GM23338 (cell line): Measurements from ENCODE around the gene INO80B. TPM values are rescaled to one million over a fixed set of nuclear protein-coding genes. Genes with fewer than 3 reads are reported as not detected.
"Not testable (repeated sequence)": the region's sequence is repeated elsewhere in the genome, so short reads cannot be mapped to it uniquely, and the experiment has no call there.

Source experiments
- ATAC-seq: fragments of 200-7000 bp; cut with Tn5 transposase; 3 replicates; pipeline ENCODE4 v1.9.1; 2020
- DNase-seq: peaks from one replicate; pipeline ENCODE4 v3.0.0-alpha.2; 2015; ENCODE audit warnings: low spot score
- H2AFZ ChIP-seq: fragments of 200-600 bp; sonication (generic); 2 replicates; pipeline ENCODE4 v1.8.0; 2016; ENCODE audit warnings: antibody characterized with exemption, mild to moderate bottlenecking, moderate library complexity
- H3F3A ChIP-seq: fragments of 200-600 bp; sonication (generic); replicated peaks from 2 replicates; pipeline ENCODE4 v1.8.0; 2017; ENCODE audit warnings: antibody characterized with exemption, mixed run types, low read depth
- H3K27ac ChIP-seq: fragments of 200-600 bp; sonication (generic); 2 replicates; pipeline ENCODE4 v1.6.1; 2016; ENCODE audit warnings: low read depth
- H3K27me3 ChIP-seq: fragments of 200-600 bp; sonication (generic); 2 replicates; pipeline ENCODE4 v1.8.0; 2016; ENCODE audit warnings: mild to moderate bottlenecking, mixed run types, moderate library complexity; ENCODE audit not compliant: insufficient read depth
- H3K36me3 ChIP-seq: fragments of 200-600 bp; sonication (generic); 2 replicates; pipeline ENCODE4 v1.8.0; 2016; ENCODE audit warnings: mild to moderate bottlenecking; ENCODE audit not compliant: insufficient read depth
- H3K4me1 ChIP-seq: fragments of 200-600 bp; sonication (generic); 2 replicates; pipeline ENCODE4 v1.8.0; 2016; ENCODE audit warnings: mild to moderate bottlenecking, moderate library complexity; ENCODE audit not compliant: insufficient read depth
- H3K4me2 ChIP-seq: fragments of 200-600 bp; sonication (generic); 2 replicates; pipeline ENCODE4 v1.7.1; 2017; ENCODE audit warnings: mixed run types
- H3K4me3 ChIP-seq: fragments of 200-600 bp; sonication (generic); 2 replicates; pipeline ENCODE4 v1.6.1; 2016; ENCODE audit warnings: mixed run types
- H3K79me2 ChIP-seq: fragments of 200-600 bp; sonication (generic); replicated peaks from 2 replicates; pipeline ENCODE4 v1.8.0; 2017; ENCODE audit warnings: mild to moderate bottlenecking; ENCODE audit not compliant: insufficient read depth
- H3K9me2 ChIP-seq: fragments of 200-600 bp; sonication (generic); 2 replicates; pipeline ENCODE4 v1.8.0; 2017; ENCODE audit not compliant: insufficient read depth
- H4K20me1 ChIP-seq: fragments of 200-600 bp; sonication (generic); replicated peaks from 2 replicates; pipeline ENCODE4 v1.8.0; 2017; ENCODE audit warnings: mild to moderate bottlenecking; ENCODE audit not compliant: insufficient read depth
- H3K27ac Mint-ChIP-seq: 2 replicates; pipeline ENCODE4 v1.8.0; 2020; ENCODE audit warnings: inconsistent platforms, mild to moderate bottlenecking, moderate library complexity, mixed read lengths
- H3K27me3 Mint-ChIP-seq: 3 replicates; pipeline ENCODE4 v1.8.0; 2022; ENCODE audit warnings: low read depth, mild to moderate bottlenecking, moderate library complexity, mixed read lengths, inconsistent platforms; ENCODE audit not compliant: insufficient read depth, poor library complexity
- H3K36me3 Mint-ChIP-seq: 3 replicates; pipeline ENCODE4 v1.8.0; 2021; ENCODE audit warnings: low read depth, mild to moderate bottlenecking, inconsistent platforms, moderate library complexity, mixed read lengths
- H3K4me1 Mint-ChIP-seq: 3 replicates; pipeline ENCODE4 v1.8.0; 2020; ENCODE audit warnings: mild to moderate bottlenecking, inconsistent platforms, mixed read lengths
- H3K4me3 Mint-ChIP-seq: 3 replicates; pipeline ENCODE4 v1.8.0; 2021; ENCODE audit warnings: moderate library complexity, mild to moderate bottlenecking, inconsistent platforms, mixed read lengths
- H3K9me3 Mint-ChIP-seq: 3 replicates; pipeline ENCODE4 v1.8.0; 2020; ENCODE audit warnings: moderate library complexity, mild to moderate bottlenecking, inconsistent platforms, mixed read lengths
- CREB1 ChIP-seq: fragments of 250-450 bp; sonication (Bioruptor Pico); IDR thresholded peaks from 2 replicates; pipeline ENCODE4 v1.5.0; 2020; ENCODE audit warnings: low read depth, mild to moderate bottlenecking, moderate library complexity
- EZH2 ChIP-seq: fragments of 200-600 bp; sonication (generic); IDR thresholded peaks from one replicate; pipeline ENCODE4 v1.8.0; 2017; ENCODE audit warnings: antibody characterized with exemption, mild to moderate bottlenecking, low read depth; ENCODE audit not compliant: unreplicated experiment
- EZH2phosphoT487 ChIP-seq: fragments of 200-600 bp; sonication (generic); IDR thresholded peaks from one replicate; pipeline ENCODE4 v1.8.1; 2018; ENCODE audit warnings: antibody characterized with exemption; ENCODE audit not compliant: unreplicated experiment
- NANOG ChIP-seq: IDR thresholded peaks from 2 replicates; pipeline ENCODE4 v1.6.1; 2016; ENCODE audit warnings: antibody characterized with exemption, borderline replicate concordance
- polyA plus RNA-seq: library from polyadenylated mRNA; unstranded; fragments of >200 nt; fragmentation: Nextera tagmentation; extraction: Ambion mirVana; gene quantifications from 2 replicates; pipeline ENCODE4 v1.2.1, GENCODE V29; 2016
- total RNA-seq: library from RNA; depleted of rRNA; stranded (reverse); fragments of >200 nt; shearing (Covaris generic); gene quantifications from 2 replicates; pipeline ENCODE4 v1.2.3, GENCODE V29; 2014
- TF ChIP-seq, protein P1 (sequence below): IDR thresholded peaks from 2 replicates; pipeline ENCODE4 v1.6.1; 2016; ENCODE audit warnings: antibody characterized with exemption
- TF ChIP-seq, protein P2 (sequence below), 2 experiments: fragments of 200-600 bp in 1 of 2; sonication (generic) in 1 of 2; conservative IDR thresholded peaks; 2 replicates each; pipeline versions ENCODE4 v1.5.1 to v1.6.1; 2016 to 2017; ENCODE audit warnings: antibody characterized with exemption in 2 of 2, low read depth in 2 of 2, mild to moderate bottlenecking in 2 of 2, moderate library complexity in 1 of 2
- TF ChIP-seq, protein P3 (sequence below): fragments of 250-450 bp; sonication (Bioruptor Pico); IDR thresholded peaks from 2 replicates; pipeline ENCODE4 v1.5.0; 2020; ENCODE audit warnings: mild to moderate bottlenecking, moderate library complexity

The INO80B gene
- total and polyA plus RNA-seq, 2 experiments from 2014 or later = 5.1 to 21.8 TPM

DNA sequence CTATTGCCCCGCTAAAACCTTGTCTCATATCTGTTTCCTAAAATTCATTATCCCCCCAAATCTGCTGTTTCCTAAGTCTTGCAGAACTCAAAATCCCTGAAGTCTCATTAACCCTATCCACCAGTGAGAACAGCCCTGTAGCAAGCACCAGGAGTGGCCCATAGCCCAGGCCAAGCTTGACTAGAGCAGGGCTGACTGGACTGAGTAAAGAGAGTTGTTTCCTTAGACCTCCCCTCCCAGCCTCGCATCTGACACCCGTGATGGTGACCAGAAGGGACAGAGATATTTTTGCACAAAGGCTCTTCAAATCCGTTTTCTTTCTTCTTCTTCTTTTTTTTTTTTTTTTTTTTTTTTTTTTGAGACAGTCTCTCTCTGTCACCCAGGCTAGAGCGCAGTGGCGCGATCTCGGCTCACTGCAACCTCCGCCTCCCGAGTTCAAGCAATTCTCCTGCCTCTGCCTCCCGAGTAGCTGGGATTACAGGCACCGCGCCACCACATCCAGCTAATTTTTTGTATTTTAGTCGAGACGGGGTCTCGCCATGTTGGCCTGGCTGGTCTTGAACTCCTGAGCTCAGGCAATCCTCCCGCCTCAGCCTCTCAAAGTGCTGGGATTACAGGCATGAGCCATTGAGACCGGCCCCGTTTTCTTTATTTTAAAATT lies 34.3 kb upstream of the INO80B start:
- H3K9me2 ChIP-seq, H2AFZ ChIP-seq, DNase-seq, ATAC-seq, H3K36me3 Mint-ChIP-seq, H3K27ac Mint-ChIP-seq, H3K27ac ChIP-seq, H3K9me3 Mint-ChIP-seq, H3K79me2 ChIP-seq, H4K20me1 ChIP-seq, H3K36me3 ChIP-seq, H3F3A ChIP-seq: not testable (repeated sequence)
- Histone ChIP-seq H3K27me3 (peaks cover 25% of the 10 kb centered on the region), H3K4me3 (peak overlapping the region; percentile 82), H3K4me1 (peaks cover 12% of the 10 kb centered on the region), H3K4me2 (peak overlapping the region; percentile 87)
- peaks cover 48% of the 10 kb centered on the region for H3K27me3 Mint-ChIP-seq
- peaks cover 23% of the 10 kb centered on the region for H3K4me1 Mint-ChIP-seq
- peak overlapping the region; percentile 95 for H3K4me3 Mint-ChIP-seq

DNA sequence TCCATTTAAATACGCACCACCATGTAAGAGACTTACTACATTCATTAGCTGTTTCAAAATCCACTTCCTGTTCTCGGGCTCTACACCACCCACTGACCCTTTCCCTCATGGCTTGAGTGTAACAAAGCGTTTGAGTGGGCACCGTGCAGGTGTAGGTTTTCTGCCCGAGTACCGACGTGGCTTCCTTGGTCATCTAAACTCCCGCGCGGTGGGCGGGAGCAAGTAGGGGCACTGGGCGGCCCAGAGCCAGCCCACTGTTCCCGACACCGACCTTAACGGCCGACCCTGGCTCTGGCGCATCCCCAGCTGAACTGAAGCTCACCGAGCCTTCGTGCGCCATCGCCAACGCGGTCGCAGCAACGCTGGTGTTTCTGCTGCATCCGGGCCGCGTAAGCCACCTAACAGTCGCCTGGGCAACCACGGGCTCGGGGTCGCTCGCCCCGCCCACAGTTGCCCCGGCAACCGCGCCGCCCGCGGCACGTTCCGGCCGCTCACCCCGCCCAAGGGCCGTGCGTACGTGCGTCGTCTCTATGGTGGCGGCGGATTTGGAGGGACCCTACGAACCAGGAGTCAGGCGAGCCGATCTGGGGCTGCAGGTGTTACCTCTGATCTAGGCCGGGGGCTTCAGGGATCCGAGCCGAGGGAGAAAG lies 33.5 kb upstream of the INO80B start, which contains the start of the genes C2orf81 and WDR54:
TSS of gene C2orf81 (minus strand) at position 399 of the 650 bp plus-strand sequence. CDS start at position 340, 59 bp downstream.
TSS of gene WDR54 (plus strand) at position 510 of the 650 bp plus-strand sequence. CDS start 424 bp downstream, outside the sequence.
- peaks cover 15% of the 10 kb centered on the region for H3K36me3 Mint-ChIP-seq
- Histone ChIP-seq H2AFZ (peak within 1 kb of the TSS; percentile 98), H3K4me3 (peak within 1 kb of the TSS; percentile 82), H3K27me3 (peaks cover 17% of the 10 kb centered on the region), H3K4me1 (peaks cover 7% of the 10 kb centered on the region), H3K9me2 (no peaks in the 10 kb centered on the region), H3K4me2 (peak within 1 kb of the TSS; percentile 87), H3F3A (peaks cover 8% of the 10 kb centered on the region; the same call in 1 of the 2 replicates), H3K36me3 (no peaks in the 10 kb centered on the region), H4K20me1 (no peaks in the 10 kb centered on the region; the same call in 1 of the 2 replicates), H3K27ac (peak within 1 kb of the TSS; percentile 91), H3K79me2 (no peaks in the 10 kb centered on the region)
- peak; percentile 96 for DNase-seq
- peak within 1 kb of the TSS; percentile 95 for H3K4me3 Mint-ChIP-seq
- no peaks in the 10 kb centered on the region for H3K9me3 Mint-ChIP-seq
- H3K27ac Mint-ChIP-seq = peak within 1 kb of the TSS; percentile 95
- H3K27me3 Mint-ChIP-seq = peaks cover 46% of the 10 kb centered on the region
- ATAC-seq = peak; percentile 86
- peaks cover 17% of the 10 kb centered on the region for H3K4me1 Mint-ChIP-seq
- TF ChIP-seq, protein P1, sequence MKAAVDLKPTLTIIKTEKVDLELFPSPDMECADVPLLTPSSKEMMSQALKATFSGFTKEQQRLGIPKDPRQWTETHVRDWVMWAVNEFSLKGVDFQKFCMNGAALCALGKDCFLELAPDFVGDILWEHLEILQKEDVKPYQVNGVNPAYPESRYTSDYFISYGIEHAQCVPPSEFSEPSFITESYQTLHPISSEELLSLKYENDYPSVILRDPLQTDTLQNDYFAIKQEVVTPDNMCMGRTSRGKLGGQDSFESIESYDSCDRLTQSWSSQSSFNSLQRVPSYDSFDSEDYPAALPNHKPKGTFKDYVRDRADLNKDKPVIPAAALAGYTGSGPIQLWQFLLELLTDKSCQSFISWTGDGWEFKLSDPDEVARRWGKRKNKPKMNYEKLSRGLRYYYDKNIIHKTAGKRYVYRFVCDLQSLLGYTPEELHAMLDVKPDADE = peak; percentile 51; the same call in 1 of the 2 replicates
- TF ChIP-seq, protein P2, sequence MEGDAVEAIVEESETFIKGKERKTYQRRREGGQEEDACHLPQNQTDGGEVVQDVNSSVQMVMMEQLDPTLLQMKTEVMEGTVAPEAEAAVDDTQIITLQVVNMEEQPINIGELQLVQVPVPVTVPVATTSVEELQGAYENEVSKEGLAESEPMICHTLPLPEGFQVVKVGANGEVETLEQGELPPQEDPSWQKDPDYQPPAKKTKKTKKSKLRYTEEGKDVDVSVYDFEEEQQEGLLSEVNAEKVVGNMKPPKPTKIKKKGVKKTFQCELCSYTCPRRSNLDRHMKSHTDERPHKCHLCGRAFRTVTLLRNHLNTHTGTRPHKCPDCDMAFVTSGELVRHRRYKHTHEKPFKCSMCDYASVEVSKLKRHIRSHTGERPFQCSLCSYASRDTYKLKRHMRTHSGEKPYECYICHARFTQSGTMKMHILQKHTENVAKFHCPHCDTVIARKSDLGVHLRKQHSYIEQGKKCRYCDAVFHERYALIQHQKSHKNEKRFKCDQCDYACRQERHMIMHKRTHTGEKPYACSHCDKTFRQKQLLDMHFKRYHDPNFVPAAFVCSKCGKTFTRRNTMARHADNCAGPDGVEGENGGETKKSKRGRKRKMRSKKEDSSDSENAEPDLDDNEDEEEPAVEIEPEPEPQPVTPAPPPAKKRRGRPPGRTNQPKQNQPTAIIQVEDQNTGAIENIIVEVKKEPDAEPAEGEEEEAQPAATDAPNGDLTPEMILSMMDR (conservative IDR thresholded peaks at IDR 0.05; ENCODE audit: low read depth in 2 of 2) = no peak
- TF ChIP-seq CREB1 (CRISPR knock-in tag) (peak; percentile 26), NANOG (no peak), EZH2 (no peak), EZH2phosphoT487 (no peak)
- TF ChIP-seq, protein P3, sequence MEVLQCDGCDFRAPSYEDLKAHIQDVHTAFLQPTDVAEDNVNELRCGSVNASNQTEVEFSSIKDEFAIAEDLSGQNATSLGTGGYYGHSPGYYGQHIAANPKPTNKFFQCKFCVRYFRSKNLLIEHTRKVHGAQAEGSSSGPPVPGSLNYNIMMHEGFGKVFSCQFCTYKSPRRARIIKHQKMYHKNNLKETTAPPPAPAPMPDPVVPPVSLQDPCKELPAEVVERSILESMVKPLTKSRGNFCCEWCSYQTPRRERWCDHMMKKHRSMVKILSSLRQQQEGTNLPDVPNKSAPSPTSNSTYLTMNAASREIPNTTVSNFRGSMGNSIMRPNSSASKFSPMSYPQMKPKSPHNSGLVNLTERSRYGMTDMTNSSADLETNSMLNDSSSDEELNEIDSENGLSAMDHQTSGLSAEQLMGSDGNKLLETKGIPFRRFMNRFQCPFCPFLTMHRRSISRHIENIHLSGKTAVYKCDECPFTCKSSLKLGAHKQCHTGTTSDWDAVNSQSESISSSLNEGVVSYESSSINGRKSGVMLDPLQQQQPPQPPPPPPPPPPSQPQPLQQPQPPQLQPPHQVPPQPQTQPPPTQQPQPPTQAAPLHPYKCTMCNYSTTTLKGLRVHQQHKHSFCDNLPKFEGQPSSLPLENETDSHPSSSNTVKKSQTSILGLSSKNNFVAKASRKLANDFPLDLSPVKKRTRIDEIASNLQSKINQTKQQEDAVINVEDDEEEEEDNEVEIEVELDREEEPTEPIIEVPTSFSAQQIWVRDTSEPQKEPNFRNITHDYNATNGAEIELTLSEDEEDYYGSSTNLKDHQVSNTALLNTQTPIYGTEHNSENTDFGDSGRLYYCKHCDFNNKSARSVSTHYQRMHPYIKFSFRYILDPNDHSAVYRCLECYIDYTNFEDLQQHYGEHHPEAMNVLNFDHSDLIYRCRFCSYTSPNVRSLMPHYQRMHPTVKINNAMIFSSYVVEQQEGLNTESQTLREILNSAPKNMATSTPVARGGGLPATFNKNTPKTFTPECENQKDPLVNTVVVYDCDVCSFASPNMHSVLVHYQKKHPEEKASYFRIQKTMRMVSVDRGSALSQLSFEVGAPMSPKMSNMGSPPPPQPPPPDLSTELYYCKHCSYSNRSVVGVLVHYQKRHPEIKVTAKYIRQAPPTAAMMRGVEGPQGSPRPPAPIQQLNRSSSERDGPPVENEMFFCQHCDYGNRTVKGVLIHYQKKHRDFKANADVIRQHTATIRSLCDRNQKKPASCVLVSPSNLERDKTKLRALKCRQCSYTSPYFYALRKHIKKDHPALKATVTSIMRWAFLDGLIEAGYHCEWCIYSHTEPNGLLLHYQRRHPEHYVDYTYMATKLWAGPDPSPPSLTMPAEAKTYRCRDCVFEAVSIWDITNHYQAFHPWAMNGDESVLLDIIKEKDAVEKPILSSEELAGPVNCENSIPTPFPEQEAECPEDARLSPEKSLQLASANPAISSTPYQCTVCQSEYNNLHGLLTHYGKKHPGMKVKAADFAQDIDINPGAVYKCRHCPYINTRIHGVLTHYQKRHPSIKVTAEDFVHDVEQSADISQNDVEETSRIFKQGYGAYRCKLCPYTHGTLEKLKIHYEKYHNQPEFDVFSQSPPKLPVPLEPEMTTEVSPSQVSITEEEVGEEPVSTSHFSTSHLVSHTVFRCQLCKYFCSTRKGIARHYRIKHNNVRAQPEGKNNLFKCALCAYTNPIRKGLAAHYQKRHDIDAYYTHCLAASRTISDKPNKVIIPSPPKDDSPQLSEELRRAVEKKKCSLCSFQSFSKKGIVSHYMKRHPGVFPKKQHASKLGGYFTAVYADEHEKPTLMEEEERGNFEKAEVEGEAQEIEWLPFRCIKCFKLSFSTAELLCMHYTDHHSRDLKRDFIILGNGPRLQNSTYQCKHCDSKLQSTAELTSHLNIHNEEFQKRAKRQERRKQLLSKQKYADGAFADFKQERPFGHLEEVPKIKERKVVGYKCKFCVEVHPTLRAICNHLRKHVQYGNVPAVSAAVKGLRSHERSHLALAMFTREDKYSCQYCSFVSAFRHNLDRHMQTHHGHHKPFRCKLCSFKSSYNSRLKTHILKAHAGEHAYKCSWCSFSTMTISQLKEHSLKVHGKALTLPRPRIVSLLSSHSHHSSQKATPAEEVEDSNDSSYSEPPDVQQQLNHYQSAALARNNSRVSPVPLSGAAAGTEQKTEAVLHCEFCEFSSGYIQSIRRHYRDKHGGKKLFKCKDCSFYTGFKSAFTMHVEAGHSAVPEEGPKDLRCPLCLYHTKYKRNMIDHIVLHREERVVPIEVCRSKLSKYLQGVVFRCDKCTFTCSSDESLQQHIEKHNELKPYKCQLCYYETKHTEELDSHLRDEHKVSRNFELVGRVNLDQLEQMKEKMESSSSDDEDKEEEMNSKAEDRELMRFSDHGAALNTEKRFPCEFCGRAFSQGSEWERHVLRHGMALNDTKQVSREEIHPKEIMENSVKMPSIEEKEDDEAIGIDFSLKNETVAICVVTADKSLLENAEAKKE (CRISPR knock-in tag) = no peak
